DMS53 treated with DMSO at 0.1 percent for 48 hours (cell line): Measurements from ENCODE around the gene CDC42BPA.
A peak's percentile ranks its signal among the peaks of the same experiment; 100 is the strongest.
"Not testable (repeated sequence)": the region's sequence is repeated elsewhere in the genome, so short reads cannot be mapped to it uniquely, and the experiment has no call there.

Experiments
- DNase-seq: peaks from one replicate; lab custom pipeline; 2025; ENCODE audit not compliant: unreplicated experiment; lab: John Stamatoyannopoulos, UW

CDC42BPA gene

DNA sequence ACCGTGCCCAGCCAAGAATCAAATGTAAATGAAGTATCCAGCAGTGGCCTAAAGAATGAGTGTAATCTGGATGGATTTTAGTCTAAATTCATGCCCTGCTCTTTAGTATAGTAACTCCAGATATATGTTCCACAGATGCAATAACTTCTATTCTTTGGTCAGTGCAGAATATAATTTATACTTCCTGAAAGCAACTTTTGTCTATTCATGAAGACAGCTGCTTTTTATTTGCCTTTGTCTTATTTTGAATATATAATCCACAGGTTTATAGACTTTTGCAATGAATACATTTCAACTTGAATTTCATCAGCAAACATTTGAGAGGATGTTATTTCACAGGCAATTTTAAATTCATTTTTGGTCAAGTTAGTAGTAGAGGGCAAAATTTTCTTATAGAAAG, 54.4 kb downstream of the CDC42BPA start:
- DNase-seq = no peak

DNA sequence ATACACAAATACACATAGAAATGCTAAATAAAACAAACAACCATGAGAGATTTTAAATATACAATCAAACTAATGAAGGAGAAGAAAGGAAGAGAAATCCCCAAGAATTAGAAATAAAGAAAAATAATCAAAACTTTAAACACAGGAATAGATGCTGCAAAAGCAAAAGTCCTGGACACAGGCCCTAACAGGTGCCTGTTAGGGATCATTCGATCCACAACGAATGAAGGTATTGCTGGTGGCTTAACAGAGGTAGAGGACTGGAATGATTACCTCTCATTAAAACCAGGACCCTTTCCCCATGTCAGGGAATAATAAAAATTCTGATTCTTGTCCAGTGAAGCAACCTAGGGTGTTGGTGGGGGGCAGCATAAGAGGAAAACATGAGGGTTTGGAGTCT, 56.8 kb downstream of the CDC42BPA start:
- no peak for DNase-seq

DNA sequence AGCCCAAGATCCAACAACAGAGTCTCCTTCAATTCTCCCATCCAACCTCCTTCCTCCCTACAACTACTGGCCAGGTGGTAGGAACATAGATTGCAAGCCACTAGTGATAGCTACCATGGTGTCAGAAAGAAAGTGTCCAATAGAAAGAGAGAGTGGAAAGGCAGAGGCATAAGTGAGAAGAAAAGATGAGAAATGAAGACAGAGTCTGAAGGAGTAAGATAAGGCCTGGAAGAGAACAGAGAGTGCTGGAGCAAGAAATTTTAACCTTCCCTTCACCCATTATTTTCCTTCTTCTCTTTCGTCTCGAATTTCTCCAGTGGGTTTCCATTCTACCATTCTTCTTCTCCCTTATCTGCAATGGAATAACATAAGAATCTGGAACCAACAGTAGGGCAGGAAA, 57.9 kb downstream of the CDC42BPA start:
- no peak for DNase-seq

DNA sequence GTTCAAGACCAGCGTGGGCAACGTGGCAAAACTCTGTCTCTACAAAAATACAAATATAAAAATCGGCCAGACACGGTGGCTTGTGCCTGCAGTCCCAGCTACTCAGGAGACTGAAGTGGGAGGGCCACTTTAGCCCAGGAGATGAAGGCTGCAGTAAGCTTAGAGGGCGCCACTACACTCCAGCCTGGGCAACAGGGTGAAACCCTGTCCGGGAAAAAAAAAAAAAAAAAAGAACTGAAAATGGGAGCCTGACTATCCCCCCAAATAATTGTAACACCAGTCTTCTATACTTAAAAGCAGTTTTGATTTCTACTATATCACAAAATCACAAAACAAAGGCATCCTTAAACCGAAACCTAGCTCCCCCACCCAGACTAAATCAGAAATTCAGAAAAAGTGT, 60.3 kb downstream of the CDC42BPA start:
- DNase-seq = no peak

DNA sequence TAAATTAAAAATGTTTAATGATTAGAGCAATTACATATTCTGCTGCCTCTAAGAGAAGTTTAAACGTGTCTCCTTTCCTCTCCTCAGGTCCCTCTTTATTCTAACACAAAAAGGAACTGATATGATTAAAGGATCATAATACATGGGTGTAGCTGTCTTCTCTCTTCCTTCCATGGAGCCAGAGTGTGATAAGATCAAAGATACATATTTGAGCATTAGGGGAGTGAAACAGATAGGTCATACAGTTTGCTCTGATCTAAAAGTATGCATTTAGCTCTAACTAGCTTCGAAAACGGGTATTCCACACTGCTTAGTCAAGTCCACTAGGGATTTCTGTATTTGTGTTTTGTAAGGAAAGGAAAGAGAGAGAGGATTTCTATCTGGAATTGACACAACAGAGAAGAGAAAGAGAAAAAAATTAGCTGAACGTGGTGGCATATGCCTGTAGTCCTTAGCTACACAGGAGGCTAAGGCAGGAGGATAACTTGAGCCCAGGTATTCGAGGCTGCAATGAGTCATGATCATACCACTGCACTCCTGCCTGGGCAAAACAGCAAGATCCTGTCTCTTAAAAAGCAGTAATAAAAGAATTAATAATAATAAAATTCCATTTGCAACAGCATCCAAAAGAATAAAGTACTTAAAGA, 63.1 kb downstream of the CDC42BPA start:
- no peak for DNase-seq

DNA sequence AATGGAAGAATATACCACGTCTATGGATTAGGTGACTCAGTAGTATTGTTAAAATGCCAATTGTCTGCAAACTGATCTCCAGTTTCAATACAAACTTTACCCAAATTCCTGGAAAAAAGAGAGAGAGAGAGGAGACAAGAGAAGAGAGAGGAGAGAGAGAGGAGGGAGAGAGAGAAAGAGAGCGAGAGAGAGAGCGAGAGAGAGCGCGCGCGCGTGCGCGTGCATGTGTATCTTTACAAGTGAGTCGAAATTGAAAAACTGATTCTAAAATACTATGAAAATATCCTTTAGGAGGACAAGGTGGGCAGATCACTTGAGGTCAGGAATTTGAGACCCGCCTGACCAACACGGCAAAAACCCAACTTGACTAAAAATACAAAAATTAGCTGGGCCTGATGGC, 65.2 kb downstream of the CDC42BPA start:
- DNase-seq = no peak

DNA sequence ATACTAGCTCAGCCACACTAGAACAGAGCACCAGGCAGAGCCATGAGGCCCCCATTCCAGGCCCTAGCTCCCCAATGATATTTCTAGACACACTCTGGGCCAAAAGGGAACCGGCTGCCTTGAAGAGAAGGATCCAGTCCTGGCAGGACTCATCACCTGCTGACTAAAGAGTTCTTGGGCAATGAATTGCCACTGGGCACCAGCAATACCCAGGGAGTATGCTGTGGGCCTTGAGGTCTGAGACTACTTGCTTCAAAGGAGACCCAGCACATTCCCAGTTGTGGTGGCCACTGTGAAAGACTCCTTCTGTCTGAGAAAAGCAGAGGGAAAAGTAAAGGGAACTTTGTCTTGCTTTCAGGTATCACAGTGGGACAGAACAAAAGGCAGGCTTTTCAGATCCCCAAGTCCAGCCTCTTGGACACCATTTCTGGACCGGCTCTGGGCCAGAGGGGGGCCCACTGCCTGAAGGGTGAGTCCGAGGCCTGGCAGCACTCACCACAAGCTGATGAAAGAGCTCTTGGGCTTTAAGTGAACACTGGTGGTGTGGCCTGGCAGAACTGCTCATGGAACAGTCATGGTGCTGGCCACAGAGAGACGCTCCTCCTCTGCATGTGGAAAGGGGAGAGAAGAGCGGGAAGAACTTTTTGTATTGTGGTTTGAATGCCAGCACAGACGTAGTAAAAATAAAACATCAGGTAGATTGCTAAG, 72.5 kb downstream of the CDC42BPA start:
- no peak for DNase-seq

DNA sequence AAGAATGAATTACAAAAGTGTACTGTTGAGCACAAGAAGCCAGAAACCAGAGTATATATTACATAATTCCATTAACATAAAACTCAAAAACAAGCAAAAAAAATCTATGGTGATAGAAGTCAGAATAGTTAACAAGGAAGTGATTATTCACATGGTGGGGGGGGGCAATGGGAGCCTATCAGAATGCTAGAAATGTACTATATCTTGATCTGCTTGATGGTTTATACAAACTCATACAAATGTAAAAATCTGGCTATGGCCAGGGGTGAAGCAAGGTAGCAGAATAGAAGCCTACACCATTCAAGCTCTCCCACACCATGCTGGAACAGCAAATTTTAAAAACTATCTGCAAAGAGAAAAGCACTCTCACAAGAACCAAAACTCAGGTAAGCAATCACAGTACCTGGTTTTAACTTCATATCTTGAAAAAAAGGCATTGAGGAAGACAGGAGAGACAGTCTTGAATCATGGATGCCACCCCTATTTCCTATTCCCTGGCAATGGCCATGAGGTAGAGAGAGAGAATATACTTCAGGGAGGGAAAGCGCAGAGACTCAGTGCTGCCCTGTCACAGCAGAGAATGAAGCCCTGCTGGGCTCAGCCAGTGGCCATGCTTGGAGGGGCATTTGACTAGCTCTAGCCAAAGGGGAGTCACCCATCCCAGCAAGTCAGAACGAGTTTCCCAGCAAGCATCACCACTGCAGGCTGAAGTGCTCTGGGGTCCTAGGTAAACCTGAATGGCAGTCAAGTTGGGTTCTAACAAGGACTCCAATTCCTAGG, 73.8 kb downstream of the CDC42BPA start:
- DNase-seq = no peak

DNA sequence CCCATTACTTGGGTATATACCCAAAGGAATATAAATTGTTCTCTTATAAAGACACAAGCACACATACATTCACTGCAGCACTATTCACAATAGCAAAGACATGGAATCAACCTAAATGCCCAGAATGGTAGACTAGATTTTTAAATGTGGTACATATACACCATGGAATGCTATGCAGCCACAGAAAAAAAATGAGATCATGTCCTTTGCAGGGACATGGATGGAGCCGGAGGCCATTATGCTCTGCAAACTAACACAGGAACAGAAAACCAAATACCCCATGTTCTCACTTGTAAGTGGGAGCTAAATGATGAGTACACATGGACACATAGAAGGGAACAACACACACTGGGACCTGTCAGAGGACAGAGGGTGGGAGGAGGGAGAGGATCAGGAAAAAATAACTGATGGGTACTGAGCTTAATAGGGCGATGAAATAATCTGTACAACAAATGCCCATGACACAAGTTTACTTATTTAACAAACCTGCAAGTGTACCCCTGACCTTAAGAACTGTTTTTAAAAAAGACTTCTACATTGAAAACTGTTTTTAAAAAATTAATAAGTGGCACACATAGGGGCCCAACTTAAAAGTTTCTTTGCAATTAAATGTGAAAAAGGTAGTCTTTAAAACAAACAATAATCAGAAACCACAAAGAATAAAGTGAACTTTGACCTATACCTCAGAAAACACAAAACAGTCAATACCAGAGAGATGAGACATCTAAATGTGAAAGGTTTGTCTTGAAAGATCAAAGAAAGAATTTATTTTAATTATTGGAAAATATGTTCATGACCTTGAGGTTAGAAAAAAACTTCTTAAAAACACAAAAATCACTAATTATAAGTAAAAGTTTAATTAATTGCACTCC, 75.2 kb downstream of the CDC42BPA start:
- DNase-seq = no peak

DNA sequence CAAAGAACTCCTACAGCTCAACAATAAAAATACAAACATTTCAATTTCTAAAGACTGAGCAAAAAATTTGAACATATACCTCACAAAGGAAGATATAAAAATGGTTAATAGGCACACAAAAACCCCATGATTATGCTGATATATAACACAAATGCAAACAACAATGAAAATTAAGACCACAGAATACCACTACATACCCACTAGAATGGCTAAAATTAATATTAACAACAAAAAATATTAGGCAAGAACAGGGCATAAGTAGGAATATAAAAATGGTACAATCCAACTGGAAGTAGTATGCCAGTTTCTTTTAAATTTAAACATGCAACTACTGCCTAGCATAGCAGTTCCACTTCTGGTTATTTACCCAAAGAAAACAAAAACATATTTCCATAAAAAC, 77.3 kb downstream of the CDC42BPA start:
- no peak for DNase-seq

DNA sequence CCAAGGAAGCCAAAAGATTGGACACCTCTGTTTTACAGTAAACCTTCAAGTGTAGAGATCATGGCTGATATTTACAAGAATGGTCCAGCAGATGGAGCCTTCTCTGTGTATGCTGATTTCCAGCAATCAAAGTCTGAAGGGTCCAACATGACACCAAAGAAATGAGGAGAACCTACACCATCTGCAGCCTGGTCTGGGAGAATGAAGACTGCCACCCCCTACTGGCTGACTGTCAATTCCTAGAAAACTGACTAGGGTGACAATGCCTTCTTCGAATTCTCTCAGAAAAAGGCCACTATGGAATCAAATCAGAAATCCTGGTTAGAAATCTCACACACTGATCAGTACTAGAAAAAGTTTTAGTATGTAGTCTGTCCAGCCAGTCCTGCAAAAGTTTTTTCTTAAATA, 83.3 kb downstream of the CDC42BPA start:
- peak; percentile 52 for DNase-seq

DNA sequence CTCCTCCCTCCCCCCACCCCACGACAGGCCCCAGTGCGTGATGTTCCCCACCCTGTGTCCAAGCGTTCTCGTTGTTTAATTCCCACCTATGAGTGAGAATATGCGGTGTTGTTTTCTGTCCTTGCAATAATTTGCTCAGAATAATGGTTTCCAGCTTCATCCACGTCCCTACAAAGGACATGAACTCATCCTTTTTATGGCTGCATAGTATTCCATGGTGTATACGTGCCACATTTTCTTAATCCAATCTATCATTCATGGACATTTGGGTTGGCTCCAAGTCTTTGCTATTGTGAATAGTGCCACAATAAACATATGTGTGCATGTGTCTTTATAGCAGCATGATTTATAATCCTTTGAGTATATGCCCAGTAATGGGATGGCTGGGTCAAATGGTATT, 87.2 kb downstream of the CDC42BPA start:
- DNase-seq = not testable (repeated sequence)

DNA sequence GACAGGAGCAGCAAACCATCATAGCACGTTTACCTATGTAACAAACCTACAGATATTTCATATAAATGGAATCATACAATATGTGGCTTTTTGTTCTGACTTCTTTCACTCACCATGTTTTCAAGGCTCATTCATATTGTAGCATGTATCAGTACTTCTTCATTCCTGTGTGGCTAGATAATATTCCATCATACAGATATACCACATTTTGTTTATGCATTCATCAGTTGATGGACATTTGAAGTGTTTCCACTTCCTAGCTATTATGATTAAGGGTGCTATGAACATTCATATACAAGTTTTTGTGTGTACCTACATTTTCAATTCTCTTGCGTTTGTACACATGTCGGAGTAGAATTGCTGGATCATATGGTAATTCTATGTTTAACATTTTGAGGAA, 90.1 kb downstream of the CDC42BPA start:
- no peak for DNase-seq

DNA sequence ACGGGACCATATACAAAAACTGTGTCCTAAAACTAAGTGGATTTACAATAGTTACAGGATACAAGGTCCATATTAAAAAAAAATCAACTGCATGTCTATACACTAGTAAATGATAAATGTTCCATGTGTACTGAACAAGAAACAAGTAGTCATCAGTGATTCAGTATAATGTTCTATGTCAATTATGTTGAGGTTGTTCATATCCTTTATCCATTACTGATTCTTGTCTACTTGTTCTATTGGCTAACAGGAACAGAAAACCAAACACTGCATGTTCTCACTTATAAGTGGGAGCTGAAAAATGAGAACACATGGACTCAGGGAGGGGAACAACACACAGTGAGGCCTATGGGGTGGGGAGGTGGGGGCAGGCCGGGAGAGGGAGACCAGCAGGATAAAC, 90.5 kb downstream of the CDC42BPA start:
- no peak for DNase-seq

DNA sequence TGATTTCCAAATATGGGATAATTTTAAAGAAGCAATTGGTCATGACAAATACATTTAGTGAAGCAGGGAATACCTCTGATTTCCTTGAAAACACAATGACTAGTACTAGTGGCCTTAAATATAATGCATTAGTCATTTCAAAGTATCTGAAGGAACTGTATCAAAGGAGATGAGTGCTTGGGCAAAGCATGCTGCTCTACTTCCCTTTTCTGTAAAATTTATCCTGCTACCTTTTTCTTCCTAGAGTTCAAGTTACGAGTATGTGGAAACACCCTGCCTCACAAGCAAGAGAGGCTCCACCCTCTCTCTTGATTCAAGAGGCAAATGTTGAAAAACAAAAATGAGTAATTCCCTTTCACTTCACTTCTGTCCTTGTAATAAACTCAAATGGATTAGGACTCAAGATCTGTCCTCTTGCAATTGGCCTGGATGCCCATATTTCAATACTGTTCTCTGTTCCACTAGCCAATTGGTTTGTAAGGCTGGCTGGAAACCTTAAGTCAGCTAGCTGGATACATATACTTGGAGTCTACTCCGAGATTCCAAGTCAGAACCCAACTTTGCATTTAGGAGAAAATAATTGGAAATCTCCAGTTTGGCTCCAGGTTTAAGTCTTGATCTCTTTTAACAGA, 92.5 kb downstream of the CDC42BPA start:
- no peak for DNase-seq

DNA sequence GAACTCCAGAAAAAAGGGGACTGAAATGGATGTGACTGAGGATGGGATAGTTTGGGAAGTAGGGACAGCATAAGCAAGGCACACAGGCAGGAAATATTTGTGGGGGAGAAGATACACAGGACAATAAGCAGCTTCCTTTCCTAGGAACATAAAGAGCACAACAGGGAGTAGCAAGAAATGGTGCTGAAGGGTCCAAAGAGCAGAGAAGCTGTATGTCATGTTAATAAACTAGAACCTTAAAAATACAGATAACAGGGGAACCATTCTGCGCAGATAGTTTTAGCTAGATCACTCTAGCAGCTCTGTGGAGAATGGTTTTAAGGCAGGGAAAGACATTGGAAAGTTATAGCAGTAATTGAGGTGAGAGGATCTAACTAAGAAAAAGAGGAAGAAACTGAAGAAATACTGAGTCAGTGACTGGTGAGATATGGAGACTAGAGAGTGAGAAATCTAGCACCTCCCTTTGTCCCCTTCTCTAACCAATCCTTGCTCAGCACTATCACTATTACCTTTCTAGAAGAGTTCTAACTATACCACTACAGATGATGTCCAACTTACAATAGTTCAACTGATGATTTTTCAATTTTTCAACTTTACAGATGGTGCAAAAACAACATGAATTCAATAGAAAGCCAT, 95.0 kb downstream of the CDC42BPA start:
- DNase-seq = no peak

DNA sequence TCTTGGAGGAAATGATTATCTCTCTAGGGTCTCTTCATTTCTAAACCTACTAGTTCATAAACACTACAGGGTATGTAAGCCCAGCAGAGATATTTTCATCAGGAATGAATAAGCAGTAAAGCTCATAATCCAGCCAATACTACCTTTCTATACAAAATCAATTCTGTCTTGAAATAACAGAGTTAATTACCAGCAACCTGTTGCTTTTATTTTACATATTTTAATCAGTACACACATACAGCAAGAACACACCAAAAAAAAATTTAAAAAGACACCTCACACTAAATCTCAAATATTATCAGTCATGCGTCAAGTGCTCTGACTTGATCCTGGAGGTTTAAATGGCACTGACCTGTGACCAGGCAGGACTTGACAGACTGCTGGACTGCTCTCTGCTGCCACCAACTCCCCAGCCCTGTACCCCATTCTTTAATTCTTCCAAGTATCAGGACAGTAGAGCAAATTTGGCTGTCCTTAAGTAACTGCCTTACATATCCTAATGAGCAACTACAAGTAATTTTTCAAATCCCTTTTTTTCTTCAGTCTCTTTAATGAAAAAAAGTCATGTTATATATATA, 98.5 kb downstream of the CDC42BPA start:
- no peak for DNase-seq

DNA sequence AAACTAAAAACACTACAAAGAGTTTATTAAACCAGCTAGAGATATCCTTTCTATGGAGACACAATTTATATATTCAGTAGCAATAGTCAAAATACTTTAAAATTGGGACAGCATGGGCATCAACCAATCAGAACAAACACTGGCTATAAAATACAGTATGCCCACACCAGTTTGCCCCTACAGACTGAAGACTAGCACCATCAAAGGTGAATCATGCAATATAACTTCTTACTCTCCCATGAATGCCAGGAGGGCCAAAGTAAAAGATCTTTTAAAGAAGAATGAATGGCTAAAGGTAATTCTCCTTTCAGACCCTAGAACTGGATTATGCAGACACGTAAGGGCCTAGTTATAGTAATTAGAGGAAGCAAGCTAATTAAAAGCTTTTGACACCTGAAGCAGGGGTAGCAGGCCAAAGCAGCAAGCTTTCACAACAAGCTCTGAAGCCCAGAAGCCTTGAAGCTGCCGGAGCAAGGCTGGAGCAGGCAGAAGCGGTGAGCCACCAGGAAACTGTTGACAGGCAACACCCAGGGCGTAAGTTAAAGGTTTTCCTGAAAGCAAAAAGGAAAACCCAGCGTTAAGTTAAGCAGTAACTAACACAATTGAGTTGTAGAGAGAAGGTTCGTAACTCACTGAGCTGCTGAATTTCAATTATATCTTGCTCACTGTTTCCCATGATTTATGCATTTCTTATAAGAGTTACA, 99.3 kb downstream of the CDC42BPA start:
- no peak for DNase-seq

DNA sequence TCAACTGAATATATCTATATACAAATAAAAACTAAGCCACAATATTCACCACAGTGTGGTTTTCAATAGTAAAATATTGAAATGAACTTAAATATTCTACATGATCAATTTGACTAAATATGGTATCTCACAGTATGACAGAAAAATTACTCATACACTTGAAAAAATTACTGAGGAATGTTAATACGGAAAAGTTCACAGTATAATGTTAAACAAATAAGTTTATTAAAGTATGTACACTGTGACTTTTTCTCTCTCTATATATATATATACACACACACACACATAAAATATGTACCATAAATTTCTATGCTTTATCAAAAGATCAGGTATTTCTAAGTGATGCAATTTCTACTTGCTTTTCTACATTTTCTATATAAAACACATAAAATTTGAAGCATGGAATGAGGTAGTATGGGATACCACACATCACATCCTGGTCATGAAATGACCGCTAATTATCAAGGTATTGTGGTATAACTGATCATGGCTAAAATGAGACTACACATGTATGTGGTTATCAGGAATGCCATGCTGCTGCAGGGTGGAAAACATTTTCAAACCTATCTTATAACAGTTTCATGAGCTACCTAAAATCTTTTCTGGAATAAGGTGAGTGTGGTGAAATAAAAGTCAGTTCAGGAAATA, 102.3 kb downstream of the CDC42BPA start:
- DNase-seq = no peak
